Ramos (cell line): ENCODE results near the gene PGP.

Source experiments
- in situ Hi-C: fragments of 300-500 bp; cut with MboI; formaldehyde crosslinking; loops from one replicate; pipeline ENCODE4 v1.14.3; 2022; ENCODE audit warnings: low sequenced_read_pairs; ENCODE audit not compliant: unreplicated experiment

Gene PGP

GRCh38 chr16:2226245-2226793 lies 11.7 kb upstream of the PGP start:
- in situ Hi-C loops = no loop called here

GRCh38 chr16:2223942-2224486 lies 9.4 kb upstream of the PGP start:
- in situ Hi-C loops = no loop called here

DNA sequence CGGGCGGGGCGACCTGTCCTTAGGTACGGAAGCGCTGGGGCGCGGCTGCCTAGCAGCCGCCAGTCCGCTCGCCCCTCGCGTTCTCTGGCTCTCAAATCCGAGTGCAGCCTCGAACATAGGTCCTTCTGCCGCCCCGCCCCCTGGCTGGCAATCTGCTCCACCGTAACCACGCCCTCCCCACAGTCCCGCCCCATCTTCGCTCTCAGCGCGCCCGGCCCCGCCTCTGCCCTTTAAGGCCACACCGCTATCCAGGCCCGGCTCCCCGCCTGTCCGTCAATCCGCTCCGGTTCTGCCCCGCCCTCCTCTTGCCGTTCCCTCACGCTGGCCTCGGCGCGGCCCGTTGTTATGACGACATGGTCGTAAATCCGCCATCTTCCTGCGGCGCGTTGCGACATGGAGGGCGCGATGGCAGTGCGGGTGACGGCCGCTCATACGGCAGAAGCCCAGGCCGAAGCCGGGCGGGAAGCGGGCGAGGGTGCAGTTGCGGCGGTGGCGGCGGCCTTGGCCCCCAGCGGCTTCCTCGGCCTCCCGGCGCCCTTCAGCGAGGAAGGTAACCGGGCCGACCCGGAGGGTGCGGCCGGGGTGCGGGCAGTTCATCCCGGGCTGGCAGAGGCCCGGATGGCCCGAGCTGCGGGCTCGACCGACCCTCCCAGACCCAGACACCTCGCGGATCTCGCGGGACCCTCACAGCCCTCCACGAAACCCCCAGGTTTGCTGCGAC lies 8.7 kb upstream of the PGP start, which contains the start of gene E4F1:
TSS of gene E4F1 (plus strand) at position 371 of the 721 bp plus-strand sequence. CDS start at position 394, 23 bp downstream.
- in situ Hi-C loops = no loop called here

DNA sequence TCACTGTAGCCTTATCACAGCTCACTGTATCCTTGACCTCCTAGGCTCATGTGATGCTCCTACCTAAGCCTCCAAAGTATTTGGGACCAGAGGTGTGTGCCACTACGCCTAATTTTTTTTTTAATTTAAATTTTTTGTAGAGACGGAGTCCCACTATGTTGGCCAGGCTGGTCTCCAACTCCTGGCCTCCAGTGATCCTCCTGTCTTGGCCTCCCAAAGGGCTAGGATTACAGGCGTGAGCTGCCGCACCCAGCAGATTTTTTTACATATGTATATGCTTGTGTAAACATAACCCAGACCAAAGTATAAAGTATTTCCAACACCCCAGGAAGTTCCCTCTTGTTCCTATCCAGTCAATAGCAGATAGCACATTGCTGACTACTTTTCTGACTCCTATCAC lies 1.7 kb upstream of the PGP start:
- in situ Hi-C loops = no loop called here

DNA sequence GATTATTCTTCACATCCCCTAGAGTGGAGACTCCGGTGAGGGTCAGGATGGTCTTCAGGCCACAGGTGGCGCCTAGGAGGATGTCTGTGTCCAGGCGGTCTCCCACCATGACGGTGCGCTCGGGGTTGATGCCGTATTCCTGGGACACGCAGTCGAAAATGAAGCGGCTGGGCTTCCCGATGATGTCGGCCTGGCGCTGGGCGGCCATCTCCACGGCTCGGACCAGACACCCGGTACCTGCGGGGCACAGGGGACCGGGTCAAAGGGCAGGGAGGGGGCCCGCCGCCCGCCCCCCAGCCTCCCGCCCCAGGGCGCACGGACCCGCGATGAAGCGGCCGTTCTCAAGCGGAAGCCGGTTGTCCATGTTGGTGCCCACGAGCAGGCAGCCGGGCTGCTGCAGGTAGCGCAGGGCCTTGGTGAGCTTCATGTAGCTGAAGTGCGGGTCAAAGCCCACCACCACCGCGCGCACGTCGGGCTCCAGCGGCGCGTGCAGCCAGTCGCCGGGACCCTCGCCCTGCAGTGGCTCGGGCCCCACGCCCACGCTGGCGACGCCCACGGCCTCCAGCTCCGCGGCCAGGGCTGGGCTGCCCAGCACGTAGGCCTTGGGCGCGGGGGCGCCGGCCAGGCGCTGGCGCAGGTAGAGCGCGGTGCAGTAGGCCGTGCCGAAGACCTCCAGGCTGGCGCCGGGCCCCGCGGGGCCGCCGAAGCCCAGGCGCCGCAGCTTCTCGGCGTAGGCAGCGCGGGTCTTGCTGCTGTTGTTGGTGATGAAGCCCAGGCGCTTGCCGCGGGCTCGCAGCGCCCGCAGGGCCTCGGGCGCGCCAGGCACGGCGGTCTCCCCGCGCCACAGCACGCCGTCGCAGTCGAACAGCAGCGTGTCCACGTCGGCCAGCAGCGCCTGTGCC lies 572 bp downstream of the PGP start:
- in situ Hi-C loops = no loop called here

GRCh38 chr16:2212362-2213324 lies 2.0 kb downstream of the PGP start:
- in situ Hi-C loops = no loop called here

DNA sequence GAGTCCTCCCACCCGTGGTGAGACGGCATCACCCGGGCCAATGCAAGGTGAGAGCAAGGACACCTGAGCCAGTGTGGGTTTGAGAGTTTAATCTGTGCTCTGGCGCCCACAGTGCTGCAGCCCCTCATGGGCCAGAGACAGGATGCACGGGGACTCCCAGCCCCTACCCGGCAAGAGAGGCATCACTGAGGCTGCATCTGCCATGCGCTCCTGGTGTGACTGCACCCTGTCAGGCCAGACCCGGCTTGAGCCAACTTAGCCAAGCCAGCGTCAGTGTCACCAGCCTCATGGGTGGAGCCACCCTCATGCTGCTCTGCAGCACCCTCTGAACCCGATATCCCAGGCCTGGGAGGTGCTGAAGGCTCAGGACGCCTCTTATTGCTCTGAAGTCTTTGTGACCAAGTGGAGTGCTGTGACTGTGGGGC lies 2.7 kb downstream of the PGP start:
- in situ Hi-C loops = no loop called here

DNA sequence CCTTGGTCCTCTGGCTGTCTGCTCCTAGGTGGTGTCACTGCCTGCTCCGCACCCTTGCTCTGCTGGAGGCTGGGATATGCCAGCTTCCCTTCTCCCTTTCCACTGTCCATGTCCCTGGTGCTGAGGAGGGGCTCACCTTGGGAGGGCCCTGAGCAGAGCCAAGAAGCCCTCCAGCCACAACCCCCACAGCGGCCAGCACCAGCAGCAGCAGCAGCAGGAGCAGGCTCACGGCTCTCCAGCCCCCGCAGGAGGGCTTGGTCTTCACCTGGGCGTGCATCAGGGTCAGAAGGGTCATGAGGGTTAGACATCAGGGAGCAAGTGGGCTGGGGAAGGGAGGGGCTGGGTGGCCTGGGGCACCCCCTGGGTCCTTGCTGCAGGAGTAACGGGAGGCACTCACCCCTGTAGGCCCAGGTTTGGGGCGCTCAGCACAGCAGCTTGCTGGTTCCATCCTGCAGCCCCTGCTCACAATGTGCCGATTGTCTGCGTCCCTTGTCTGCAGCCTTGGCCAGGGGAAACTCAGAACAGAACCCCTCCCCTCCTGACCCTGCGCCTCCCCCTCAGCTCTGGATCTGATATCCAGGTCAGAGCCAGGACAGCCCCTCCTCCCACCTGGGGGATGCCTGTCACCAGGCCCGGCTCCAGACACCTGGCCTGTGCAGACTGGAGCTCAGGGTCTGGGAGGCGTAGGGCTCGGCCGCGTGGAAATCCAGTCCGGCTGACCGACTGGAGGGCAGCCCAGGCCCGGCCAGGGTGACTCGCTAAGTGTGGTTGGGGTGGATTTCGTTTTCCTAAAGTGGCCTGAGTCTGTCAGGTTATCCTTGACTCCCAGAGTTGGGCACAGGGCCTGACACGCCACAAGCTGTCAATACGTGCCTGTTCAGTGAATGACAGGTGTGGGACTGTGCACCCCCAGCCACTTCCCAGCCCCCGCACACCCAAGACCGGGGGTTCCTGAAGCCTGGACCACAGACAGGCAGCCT lies 4.0 kb downstream of the PGP start, which contains the start of gene BRICD5:
TSS of gene BRICD5 (minus strand) at position 478 of the 980 bp plus-strand sequence. CDS start at position 448, 30 bp downstream.
- in situ Hi-C loops = no loop called here

DNA sequence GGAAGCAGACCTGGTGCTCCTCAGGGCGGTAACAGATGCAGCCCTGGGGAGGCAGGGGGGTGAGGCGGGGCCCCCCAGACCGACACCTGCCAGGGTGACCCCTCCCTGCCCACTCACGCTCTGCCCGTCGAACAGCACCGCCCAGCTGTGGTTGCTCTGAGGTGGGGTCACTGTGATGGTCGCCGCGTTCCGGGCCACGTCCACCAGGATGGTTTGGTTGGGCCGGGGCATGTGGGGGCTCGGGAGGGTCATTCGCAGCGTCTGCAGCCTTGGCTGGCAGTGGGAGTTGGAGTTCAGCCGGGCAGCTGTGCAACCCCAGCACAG lies 4.7 kb downstream of the PGP start:
- in situ Hi-C loops = no loop called here

DNA sequence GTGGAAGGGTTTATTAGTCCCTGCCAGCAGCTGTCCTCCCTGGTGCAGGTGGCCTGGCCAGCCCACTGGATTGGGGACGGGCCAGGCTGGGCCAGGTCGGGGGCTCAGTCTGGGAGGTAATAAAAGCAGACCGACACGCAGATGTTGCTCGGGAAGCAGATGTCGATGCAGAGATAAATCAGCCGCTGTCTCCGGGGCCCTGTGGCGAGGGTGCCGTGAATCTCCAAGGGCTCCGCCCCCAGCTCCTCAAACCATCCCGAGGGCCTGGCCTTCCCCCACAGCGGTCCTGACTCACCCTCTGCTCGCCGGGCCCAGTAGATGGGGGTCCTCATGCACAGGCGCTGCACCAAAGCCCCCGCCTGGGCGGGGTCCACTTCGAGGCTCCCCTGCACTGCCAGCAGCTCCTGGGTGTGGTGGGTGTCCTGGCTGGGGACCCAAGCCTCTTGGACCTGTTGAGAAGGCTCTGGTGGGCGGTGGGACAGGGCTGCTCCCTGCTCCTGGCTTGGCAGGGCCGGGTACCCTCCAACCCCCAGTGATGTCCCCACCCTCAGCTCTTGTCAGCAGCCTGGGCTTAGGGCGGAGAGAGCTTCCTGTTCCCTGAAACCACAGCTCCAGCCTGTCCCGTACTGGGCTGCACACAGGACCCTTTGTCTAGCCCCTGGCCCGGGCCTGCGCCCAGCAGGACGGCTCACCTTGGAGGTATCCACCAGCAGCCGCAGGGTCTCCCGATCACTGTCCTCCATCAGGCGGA lies 5.2 kb downstream of the PGP start:
- in situ Hi-C loops = no loop called here

DNA sequence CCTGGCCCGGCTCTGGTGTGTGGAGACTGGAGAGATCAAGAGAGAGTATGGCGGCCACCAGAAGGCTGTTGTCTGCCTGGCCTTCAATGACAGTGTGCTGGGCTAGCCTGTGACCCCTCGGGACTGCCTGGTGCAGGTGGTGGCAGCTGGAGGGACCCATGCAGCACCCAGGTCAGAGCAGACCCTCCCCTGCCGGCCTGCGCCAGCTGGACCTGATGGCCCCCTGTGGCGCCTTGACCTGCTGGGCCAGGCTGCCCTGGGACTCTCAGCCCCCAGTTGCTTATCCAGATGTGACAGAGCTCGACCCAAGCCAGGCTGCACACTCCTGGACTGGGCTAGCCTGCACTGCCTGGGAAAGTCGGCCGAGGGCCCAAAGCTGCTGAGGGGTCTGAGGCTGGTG lies 5.9 kb downstream of the PGP start:
- in situ Hi-C loops = no loop called here

DNA sequence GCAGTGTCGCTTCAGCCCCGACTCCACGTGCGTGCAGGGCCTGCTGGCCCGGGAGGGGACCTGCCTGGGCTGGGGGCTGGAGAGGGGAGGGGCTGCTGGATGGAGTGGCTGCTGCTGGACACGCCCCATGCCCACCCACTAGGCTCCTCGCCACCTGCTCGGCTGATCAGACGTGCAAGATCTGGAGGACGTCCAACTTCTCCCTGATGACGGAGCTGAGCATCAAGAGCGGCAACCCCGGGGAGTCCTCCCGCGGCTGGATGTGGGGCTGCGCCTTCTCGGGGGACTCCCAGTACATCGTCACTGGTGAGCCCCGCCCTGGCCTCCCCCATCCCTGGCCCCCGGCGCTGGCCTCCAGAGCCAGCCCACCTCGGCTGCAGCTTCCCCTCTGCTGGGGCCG lies 6.3 kb downstream of the PGP start:
- in situ Hi-C loops = no loop called here

DNA sequence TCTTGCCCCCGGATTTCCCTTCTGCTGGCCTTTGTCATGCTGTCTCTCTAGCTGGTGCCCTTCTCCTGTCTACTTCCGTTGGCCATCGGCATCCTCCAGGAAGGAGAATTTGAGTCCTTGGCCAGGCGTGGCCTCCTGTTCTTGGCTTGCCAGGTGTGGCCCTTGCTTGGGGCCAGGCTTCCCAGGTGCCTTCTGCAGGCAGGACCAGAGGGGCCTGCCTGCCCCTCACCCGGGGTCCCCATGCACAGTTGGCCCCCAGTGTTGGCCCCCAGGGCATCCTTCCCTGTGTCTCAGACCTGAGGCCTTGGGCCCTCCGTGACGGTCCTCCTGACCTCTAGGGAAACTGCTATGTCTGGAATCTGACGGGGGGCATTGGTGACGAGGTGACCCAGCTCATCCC lies 6.8 kb downstream of the PGP start:
- in situ Hi-C loops = no loop called here

DNA sequence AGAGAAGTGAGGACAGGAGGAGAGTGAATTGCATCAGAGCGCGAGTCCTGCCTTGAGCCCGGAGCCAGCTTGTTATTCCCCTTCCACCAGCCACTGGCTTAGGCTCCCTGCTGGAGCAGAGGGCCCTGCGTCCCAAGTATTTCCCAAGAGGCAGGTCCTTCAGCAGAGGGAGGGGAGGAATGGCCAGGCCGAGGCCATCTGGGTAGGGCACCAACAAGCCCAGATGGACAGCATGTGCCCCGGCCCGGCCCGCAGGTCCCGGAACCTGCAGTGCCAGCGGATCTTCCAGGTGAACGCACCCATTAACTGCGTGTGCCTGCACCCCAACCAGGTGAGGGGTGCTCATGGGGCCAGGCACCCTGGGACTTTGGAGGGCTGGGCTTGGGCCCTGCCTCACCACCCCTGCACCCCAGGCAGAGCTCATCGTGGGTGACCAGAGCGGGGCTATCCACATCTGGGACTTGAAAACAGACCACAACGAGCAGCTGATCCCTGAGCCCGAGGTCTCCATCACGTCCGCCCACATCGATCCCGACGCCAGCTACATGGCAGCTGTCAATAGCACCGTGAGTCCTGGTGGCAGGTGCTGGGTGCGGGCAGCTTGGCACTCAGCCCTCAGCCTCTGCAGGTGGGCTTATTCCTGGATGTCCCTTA lies 7.7 kb downstream of the PGP start:
- in situ Hi-C loops = no loop called here

DNA sequence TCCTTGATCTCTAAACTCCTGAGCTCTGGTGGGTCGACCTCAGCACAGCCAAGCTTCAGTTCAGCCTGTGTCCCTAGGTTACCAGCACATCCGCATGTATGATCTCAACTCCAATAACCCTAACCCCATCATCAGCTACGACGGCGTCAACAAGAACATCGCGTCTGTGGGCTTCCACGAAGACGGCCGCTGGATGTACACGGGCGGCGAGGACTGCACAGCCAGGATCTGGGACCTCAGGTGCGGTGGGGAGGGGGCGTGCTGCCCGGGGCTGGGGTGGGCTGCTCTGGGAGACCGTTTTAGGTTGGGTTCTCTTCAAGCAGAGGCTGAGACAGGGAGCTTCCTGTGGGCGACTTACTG lies 8.2 kb downstream of the PGP start:
- in situ Hi-C loops = no loop called here

DNA sequence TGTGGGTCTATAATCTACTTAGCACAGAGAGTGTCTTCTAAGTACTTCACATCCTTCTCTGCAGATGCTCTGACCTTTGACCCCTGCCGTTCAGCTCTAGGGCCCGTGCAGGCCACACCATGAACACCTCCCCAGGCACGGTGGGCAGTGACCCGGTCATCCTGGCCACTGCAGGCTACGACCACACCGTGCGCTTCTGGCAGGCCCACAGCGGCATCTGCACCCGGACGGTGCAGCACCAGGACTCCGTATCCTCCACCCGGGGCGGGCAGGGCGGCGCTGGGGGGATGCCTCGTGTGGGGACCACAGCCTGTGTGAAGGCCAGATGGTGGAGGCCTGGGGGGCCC lies 8.7 kb downstream of the PGP start:
- in situ Hi-C loops = no loop called here

DNA sequence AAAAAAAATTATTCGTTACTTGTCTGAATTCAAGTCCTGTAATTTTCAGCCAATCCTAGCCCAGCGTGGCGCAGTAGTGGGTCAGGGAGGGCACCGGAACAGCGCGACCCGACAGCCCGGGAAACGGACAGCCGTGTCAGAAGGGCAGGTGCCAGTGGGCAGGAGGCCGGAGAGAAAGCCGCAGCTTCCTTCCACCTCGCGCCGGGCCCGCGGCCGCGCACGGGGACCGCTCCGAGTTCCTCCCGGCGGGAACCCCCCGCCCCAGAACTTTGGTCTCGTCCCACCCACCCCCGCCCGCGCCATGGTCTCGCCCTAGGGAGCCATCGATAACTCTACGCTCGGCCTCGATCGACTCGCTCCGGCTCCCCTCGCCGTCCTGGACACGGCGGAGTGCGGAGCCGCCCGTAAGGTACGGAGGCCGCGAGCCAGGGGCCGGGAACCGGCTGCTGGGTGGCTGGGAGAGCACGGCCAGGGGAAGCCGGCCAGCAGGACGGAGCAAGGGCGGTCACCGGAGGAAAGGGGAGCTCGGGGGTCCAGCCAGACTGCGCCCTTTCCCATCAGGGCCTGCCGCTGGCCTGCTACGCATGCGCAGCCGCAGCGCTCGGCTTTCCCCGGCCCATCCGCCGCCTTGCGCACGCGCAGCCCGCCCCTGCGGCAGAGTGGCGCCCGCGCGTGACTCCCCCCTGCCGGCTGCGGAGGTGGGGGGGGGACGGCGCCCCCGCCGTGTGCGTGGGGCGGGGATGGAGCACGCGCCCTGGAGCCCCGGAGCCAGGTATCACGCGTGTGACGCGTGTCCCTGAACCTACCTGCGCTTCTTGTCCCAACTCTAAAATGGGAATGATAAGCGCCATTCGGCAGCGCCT lies 9.3 kb downstream of the PGP start, which contains the start of gene MLST8:
TSS of gene MLST8 (plus strand) at position 351 of the 863 bp plus-strand sequence. CDS start 632 bp downstream, outside the sequence.
- in situ Hi-C loops = no loop called here
